HG02973 (cell line): ENCODE results near the gene NOD1.
"Not testable (repeated sequence)": the region's sequence is repeated elsewhere in the genome, so short reads cannot be mapped to it uniquely, and the experiment has no call there.

Experiments used
- ATAC-seq: cut with Tn5 transposase; IDR thresholded peaks from one replicate; pipeline ENCODE4 v1.9.1; 2021; ENCODE audit warnings: moderate library complexity; ENCODE audit not compliant: unreplicated experiment

The NOD1 gene

DNA sequence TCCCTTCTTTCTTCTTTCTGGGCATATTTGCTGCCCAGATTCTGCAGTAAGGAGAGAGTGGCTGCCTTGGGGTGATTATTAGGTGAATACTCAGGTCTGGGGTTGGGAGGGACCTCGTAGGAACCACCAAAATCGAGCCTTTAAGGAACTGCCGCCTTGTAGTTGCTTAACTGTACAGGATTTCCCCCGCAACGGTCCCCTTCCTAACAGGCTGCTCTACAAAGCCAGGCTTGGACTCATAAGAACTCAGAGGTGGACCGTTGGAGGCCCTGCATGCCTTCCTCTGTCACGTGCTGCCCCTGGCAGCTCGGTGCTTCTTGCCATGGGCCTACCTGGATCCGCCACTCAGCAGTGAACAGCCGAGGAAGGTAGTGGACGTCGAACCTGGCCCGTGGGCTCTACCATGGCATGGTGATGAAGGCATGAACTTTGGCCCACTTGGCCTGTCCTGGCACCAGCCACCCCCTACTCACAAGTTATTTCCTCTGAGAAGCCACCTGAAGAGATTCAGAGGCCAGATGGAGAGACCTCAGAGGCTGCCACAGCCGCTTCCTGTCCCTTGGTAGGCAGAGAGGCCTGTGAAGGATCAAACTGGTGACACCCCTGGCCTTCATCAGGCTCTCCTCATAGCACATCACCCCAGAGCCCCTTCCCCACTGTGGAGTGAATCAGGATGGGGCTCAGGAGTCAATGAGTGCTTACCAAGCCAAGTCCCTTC, 54.6 kb downstream of the NOD1 start:
- ATAC-seq = no peak

GRCh38 chr7:30422922-30423321, 55.7 kb downstream of the NOD1 start:
- no peak for ATAC-seq

GRCh38 chr7:30421647-30422196, 56.9 kb downstream of the NOD1 start:
- no peak for ATAC-seq

DNA sequence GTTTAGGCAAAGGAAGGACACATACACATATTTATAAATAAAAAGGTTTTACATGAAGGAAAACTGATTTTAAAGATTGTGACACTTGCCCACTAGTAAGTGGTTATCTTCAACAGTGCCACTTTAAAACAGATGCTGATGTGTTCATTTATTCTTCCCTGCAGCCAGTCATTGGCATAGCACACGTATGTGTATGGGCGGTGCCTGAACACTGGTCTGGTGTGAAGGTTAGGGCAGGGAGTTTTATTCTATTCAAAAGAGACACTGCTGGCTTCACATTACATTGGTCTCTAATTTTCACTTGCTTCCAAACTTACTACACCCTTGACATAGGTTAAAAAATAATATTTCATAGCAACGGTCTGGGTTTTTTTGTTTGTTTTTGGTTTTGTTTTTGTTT, 57.9 kb downstream of the NOD1 start:
- ATAC-seq = no peak

DNA sequence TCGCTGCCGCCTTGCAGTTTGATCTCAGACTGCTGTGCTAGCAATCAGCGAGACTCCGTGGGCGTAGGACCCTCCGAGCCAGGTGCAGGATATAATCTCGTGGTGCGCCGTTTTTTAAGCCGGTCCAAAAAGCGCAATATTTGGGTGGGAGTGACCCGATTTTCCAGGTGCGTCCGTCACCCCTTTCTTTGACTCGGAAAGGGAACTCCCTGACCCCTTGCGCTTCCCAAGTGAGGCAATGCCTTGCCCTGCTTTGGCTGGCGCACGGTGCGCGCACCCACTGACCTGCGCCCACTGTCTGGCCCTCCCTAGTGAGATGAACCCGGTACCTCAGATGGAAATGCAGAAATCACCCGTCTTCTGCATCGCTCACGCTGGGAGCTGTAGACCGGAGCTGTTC, 58.5 kb downstream of the NOD1 start:
- ATAC-seq = not testable (repeated sequence)

DNA sequence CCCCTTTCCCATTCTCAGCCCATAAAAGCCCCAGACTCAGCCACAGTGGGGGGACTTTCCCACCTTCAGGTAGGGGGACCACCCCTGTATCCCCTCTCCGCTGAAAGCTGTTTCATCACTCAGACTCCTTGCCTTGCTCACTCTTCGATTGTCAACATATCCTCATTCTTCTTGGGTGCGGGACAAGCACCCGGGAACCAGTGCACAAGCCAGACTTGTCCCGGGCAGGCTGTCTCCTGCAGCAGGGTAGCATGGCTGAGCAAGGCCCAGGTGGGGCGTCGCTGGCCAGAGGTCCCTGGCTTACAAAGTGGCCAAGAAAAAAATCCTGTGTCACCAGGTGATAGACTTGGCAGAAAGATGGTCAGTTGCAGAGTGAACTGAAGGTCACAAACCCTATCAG, 64.7 kb downstream of the NOD1 start:
- ATAC-seq = no peak

DNA sequence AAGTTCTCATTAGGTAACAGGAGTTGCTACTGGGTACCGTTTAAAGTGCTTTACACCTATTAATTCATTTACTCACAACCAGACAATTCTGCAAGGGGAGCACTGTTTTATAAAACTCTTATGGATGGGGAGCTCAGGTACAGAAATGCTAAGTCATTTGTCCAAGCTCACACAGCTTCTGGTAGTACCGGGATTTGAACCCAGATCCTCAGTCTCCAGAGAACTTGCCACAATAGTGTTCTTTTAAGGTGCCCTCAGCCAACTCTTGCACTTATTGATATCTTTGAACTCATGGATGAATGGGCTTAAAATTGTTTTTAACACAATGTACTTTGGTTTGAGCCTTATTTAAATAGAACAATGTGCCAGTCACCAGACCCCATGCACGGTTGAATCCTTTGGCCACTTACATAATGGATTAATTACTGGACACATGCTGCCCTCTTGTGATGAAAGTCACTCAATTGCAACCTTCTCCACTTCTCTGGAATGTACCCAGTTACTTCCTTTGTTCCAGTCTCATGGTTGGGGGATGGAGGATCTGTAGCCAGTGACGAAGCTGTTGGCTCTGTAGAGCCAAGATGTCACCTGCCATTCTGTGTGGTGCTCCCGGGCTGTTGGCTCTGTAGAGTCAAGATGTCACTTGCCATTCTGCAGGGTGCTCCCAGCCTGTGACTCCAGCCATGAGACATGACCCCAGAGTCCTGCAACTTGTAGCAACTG, 65.6 kb downstream of the NOD1 start:
- ATAC-seq = no peak

- no peak for ATAC-seq
Measured at GRCh38 chr7:30411897-30412296, 66.7 kb downstream of the NOD1 start.

DNA sequence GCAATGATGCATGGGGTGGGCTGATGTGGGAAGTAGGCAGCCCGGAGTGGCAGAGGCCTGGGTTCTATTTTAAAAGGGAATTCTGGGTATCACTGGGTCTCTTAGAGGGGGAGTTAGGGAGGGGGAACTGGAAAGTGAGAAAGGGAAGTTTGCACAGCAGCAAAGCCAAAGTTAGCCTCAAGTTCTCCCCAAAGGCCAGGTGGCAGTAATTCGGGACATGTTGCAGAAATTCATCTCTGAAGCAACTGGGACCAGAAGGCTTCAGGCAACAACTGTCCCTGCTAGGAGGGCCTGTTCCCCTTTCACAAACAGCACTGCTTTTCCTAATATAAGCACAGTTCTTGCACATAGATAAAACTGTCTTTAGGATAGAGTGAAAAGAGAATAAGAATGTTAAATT, 67.4 kb downstream of the NOD1 start:
- ATAC-seq = no peak

DNA sequence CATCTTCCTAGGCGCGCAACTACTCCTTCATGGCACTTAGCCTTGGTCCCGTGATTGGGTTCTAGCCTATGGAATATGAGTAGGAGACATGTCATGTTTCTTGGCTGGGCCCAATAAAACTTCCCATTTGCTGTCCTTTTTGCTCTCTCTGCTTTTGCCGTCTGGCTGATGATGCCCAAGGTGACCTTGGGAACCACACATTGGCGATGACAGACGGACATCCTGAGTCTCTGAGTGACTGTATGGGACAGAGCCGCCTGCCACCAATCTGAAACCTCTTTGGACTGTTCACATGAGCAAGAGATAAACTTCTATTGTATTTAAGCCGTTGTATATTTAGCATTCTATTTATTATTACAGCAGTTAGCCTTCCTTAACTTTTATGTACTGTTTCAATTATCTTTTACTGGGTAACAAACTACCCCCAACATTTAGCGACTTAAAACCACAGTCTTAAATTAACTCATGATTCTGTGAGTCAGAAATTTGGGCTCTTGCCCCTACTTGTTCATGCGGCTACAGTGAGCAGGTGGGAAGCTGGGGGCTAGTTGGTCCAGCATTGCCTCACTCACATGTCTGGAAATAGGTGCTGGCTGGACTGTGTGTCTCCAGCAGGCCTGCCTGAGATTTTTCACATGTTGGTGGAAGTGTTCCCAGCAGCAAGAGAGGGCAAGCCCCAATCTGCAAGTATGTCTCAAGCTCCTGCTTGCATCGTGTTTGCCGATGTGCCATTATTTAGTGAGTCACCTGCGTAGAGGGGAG, 71.7 kb downstream of the NOD1 start:
- no peak for ATAC-seq

GRCh38 chr7:30405179-30405578, 73.4 kb downstream of the NOD1 start:
- ATAC-seq = no peak

- no peak for ATAC-seq
Measured at GRCh38 chr7:30403477-30403876, 75.1 kb downstream of the NOD1 start.

- no peak for ATAC-seq
Measured at GRCh38 chr7:30396389-30396788, 82.2 kb downstream of the NOD1 start.

DNA sequence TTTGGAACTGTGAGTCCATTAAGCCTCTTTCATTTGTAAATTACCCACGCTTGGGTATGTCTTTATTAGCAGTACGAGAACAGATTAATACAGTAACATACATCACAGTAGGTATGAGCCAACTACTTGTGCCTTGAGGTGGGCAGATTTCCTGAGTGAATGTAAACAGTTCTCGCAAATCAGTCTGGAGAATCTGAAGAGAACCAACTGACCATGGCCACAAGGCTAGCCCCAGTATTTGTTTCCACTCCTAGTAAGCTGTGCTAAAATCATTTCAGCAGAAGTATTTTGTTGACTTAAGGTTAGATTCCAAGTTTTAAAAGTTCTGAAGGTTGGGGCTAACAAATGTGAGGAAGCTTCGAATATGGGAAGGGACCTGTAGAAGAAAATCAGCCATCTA, 82.9 kb downstream of the NOD1 start:
- no peak for ATAC-seq

GRCh38 chr7:30391806-30392205, 86.8 kb downstream of the NOD1 start:
- ATAC-seq = no peak

DNA sequence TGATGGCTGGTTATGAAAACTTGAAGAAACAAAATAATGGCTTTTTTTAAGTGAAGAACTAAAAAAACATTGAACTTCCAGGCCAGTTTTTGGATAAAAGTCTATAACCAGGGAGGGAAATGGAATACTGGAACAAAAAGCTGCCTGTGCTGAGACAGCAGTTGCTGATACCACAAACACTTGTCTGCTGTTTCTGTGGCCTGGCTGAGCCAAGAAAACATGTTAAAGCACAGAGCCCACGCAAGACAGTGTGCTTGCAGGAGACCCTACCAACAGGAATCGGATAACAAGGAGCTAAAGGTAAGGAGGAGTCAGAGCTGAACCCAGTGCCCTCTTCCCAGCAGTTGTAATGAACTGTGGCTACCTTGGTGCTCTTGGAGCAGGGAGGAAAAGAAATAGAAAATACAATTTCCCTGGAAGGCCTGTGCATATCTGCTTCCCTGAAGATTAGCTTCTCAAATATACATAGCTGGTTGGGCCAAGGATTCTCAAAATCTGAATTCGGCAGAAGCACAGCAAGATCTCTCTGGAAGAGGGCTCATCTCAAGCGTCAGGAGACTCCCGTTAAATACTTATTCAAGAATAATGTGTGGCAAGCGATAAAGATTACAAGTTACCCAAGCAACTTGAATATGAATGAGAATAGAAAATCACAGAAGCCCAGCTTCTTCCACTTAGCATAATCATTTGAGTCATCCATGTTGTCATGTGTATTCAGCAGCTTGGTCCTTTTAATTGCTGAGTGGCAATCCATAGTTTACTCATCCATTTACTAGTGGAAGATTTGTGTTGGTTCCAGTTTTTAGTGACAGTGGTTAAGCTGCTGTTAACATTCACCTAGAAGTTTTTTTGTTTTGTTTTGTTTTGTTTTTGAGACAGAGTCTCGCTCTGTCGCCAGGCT, 87.6 kb downstream of the NOD1 start:
- no peak for ATAC-seq

DNA sequence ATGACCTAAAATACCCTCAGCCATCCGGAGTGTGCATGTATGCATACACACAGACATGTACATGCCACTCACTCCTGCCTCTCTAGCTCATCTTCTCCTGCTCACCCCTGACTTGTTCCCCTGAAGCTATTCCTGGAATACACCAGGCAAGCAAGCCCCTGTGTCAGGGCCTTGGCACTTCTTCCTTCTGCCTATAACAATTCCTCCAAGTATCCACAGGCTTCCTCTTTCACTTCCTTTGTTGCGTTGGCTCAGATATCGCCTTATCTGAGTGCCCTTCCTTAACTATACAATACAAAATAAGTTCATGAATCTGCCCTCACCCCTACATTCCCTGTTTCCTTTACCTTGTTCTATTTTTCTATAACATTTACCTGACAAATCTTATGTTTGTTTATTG, 88.8 kb downstream of the NOD1 start:
- no peak for ATAC-seq

DNA sequence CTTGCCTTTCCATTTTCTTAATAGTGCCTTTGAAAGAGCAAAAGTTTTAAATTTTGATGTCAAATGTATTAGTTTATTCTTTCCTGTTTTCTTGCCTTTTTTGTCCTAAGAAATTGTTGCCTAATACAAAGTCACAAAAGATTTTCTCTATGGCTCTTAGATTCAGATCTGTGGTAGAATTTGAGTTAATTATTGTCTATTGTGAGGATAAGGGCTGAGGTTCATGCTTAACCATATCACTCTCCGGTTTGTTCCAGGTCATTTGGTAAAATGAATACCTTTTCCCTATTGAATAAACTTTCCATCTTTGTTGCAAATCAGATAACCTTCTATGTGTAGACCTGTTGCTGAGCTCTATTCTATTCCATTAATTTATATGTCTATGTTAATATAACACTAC, 96.0 kb downstream of the NOD1 start:
- no peak for ATAC-seq

- ATAC-seq = not testable (repeated sequence)
Measured at GRCh38 chr7:30380824-30381223, 97.8 kb downstream of the NOD1 start.

DNA sequence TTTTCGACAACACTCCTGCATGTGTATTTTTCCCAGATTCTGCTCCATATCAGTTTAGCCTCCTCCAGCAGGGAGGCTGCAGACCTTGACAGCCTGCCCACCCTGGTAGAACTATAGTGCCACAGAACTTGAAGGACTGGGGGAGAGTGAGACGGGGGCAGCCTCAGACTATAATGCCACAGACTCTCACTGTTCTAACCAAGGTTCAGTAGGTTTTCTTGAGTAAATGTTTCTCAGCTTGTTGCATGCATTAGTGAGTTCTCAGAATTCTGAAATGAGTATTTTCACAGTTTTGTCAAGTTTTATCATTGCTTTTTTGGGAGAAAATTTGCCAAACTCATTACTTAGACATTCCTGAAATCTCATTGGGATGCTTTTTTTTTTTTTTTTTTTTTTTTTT, 98.3 kb downstream of the NOD1 start:
- ATAC-seq = no peak

DNA sequence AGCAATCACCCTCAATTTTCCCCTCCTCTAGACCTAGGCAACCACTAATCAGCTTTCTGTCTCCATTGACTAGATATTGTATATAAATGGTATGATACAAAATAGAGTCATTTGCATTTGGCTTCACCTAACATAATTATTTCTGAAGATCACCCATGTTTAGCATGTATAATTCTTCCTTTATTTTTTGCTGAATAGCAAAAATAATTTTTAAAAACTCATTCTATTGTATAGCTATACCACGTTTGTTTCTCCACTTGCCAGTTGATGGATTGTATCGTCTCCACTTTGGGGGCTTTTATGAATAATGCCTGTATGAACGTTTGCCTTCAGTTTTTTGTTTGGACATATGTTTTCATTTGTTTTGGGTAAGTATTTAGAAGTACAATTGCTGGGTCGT, 98.8 kb downstream of the NOD1 start:
- no peak for ATAC-seq
